Endothelial cell of umbilical vein (primary cell): Measurements from ENCODE around the gene ZDHHC22.

Experiments used
- CTCF ChIP-seq, 2 donors: IDR thresholded peaks; 1 replicate in 1 of 2; 2 replicates in 1 of 2; pipeline ENCODE4 v1.5.1; 2011; ENCODE audit warnings: low read length in 2 of 2, mild to moderate bottlenecking in 2 of 2, moderate library complexity in 2 of 2, control low read depth in 1 of 2, inconsistent platforms in 1 of 2, low read depth in 1 of 2; ENCODE audit not compliant: insufficient read depth in 1 of 2; ENCODE audit errors: extremely low read depth in 1 of 2
- EZH2 ChIP-seq: IDR thresholded peaks from 2 replicates; pipeline ENCODE4 v1.6.1; 2012; ENCODE audit warnings: borderline replicate concordance, low read depth, mild to moderate bottlenecking, moderate library complexity, low read length, inconsistent platforms; ENCODE audit not compliant: severe bottlenecking
- FOS ChIP-seq: IDR thresholded peaks from 2 replicates; pipeline ENCODE4 v1.6.1; 2011; ENCODE audit warnings: mild to moderate bottlenecking, low read length, moderate library complexity, borderline replicate concordance; ENCODE audit not compliant: insufficient read depth
- JUN ChIP-seq: IDR thresholded peaks from 2 replicates; pipeline ENCODE4 v1.6.1; 2011; ENCODE audit warnings: borderline replicate concordance, low read depth; ENCODE audit not compliant: insufficient read length, insufficient read depth
- MAX ChIP-seq: IDR thresholded peaks from 2 replicates; pipeline ENCODE4 v1.6.1; 2011; ENCODE audit not compliant: insufficient read depth, insufficient read length
- MYC ChIP-seq: IDR thresholded peaks from one replicate; pipeline ENCODE4 v1.6.1; 2011; ENCODE audit warnings: mild to moderate bottlenecking, low read depth, low read length
- POLR2A ChIP-seq: IDR thresholded peaks from 2 replicates; pipeline ENCODE4 v1.6.1; 2012; ENCODE audit warnings: low read depth, mild to moderate bottlenecking, control low read depth, low read length
- POLR2AphosphoS5 ChIP-seq: IDR thresholded peaks from 2 replicates; pipeline ENCODE4 v1.6.1; 2012; ENCODE audit warnings: low read depth, mild to moderate bottlenecking, control low read depth, low read length, moderate library complexity; ENCODE audit not compliant: insufficient read depth

DNA sequence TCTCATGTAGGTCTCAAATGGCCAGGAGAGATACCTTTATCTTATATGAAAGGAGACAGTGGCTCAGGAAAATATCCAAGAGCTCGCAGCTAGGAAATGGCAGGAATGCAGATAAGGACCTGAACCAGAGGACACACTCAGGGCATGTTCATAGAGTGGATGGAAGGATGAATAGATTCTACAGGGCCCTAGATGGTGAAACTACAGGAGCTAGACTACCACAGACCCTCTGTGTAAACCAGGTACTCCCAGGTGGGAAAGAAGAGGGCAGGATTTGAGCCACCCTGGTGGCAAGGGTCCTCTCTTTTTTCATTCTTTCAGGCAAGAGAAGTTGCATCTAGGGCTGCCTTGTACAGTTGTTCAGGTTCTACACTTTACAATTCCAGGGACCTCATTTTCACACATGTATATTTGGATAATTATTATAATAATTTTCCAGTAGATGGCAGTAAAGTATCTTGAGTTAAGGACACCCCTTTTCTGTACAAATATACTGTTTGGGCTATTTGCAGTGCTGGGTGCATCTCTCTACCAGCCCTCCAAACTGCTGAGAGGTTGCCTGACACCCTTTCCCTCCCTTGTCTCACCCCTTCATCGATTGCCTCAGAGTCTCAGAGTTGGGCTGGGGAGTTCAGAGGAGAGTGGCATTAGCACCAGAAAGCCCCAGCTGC, 10.5 kb upstream of the ZDHHC22 start:
- no peak for TF ChIP-seq CTCF (IDR thresholded peaks at IDR 0.05; ENCODE audit: extremely low read depth in 1 of 2, insufficient read depth in 1 of 2, low read depth in 1 of 2, low read length in 2 of 2)
- no peak for TF ChIP-seq EZH2
- no peak for TF ChIP-seq POLR2AphosphoS5
- TF ChIP-seq JUN, result no peak
- no peak for TF ChIP-seq MYC
- no peak for TF ChIP-seq POLR2A
- TF ChIP-seq MAX, result no peak
- TF ChIP-seq FOS, result no peak
